Measurements from ENCODE around the gene CLEC16A.
A peak's percentile ranks its signal among the peaks of the same experiment; 100 is the strongest.

The CLEC16A gene

GRCh38 chr16:11225677-11226549 is 281.5 kb downstream of the CLEC16A start:
- TF ChIP-seq JUND (IDR thresholded peaks at IDR 0.05; ENCODE audit: low read depth) = no peak
- DNase-seq (ENCODE audit: low read depth in 1 of 2, low spot score in 1 of 2) = no peak
- in situ Hi-C loops (cut with HindIII; ENCODE audit: low pct_unique_long_range_greater_than_20kb, low sequenced_read_pairs) = no loop called here

- DNase-seq (ENCODE audit: low read depth in 1 of 2, low spot score in 1 of 2) = peak in 1 of 2 experiments; percentile 61
- in situ Hi-C loops (cut with HindIII; ENCODE audit: low pct_unique_long_range_greater_than_20kb, low sequenced_read_pairs) = no loop called here
- TF ChIP-seq JUND (IDR thresholded peaks at IDR 0.05; ENCODE audit: low read depth) = no peak
Observed at GRCh38 chr16:11229432-11229831, 285.1 kb downstream of the CLEC16A start.

GRCh38 chr16:11229906-11230305 is 285.5 kb downstream of the CLEC16A start:
- peak; percentile 81 to 95 for DNase-seq (ENCODE audit: low read depth in 1 of 2, low spot score in 1 of 2)
- no peak for TF ChIP-seq JUND (IDR thresholded peaks at IDR 0.05; ENCODE audit: low read depth)
- in situ Hi-C loops (cut with HindIII; ENCODE audit: low pct_unique_long_range_greater_than_20kb, low sequenced_read_pairs) = no loop called here

- no peak for TF ChIP-seq JUND (IDR thresholded peaks at IDR 0.05; ENCODE audit: low read depth)
- in situ Hi-C loops (cut with HindIII; ENCODE audit: low pct_unique_long_range_greater_than_20kb, low sequenced_read_pairs) = no loop called here
- no peak for DNase-seq (ENCODE audit: low read depth in 1 of 2, low spot score in 1 of 2)
Observed at GRCh38 chr16:11231367-11231970, 287.1 kb downstream of the CLEC16A start.
